K562 (cell line): ENCODE measurements around the gene MAP3K2. TPM values are rescaled to one million over a fixed set of nuclear protein-coding genes. Genes with fewer than 3 reads are reported as not detected.

Source experiments
- ATAC-seq: fragments of 200-7000 bp; cut with Tn5 transposase; 3 replicates; pipeline ENCODE4 v1.9.1; 2020; ENCODE audit warnings: moderate library complexity
- BruUV-seq: library from RNA; stranded (reverse); fragments of 400-500 nt; replicated peaks from 2 replicates; lab custom pipeline; 2021; lab: Mats Ljungman, UMichigan
- CTCF ChIA-PET: fragments of 300-600 bp; formaldehyde crosslinking; extraction: SDS; loops from one replicate; lab custom pipeline; 2021; ENCODE audit warnings: low intra/inter-chr PET ratio; lab: Yijun Ruan, JAX
- POLR2A ChIA-PET: fragments of 300-600, 350-650 bp; sonication (Branson Sonifier 250); formaldehyde crosslinking; extraction: SDS; loops from one replicate; lab custom pipeline; 2021; ENCODE audit warnings: antibody characterized with exemption, inconsistent platforms; lab: Yijun Ruan, JAX
- DNase-seq, 4 experiments: peaks; one replicate each; pipeline versions ENCODE4 v3.0.0 to v3.0.0-alpha.2; 2011 to 2018; ENCODE audit warnings: low spot score in 3 of 4, mixed read lengths in 3 of 4; ENCODE audit errors: extremely low read depth in 1 of 4
- FAIRE-seq: peaks from 2 replicates; lab custom pipeline; 2011; peaks lifted over from hg19 to GRCh38; lab: Jason Lieb, UNC
- H2AFZ ChIP-seq: 2 replicates; pipeline ENCODE4 v1.6.0; 2011; ENCODE audit warnings: low read depth, low read length, control low read depth, inconsistent platforms
- H3K27ac ChIP-seq: fragments of 200-600 bp; 3 replicates; pipeline ENCODE4 v1.8.0; 2011; ENCODE audit warnings: low read depth, mild to moderate bottlenecking, control low read depth, inconsistent platforms, low read length, moderate library complexity, mixed read lengths; ENCODE audit errors: extremely low read depth
- H3K27me3 ChIP-seq, 2 experiments: fragments of 300-600 bp in 1 of 2; 2 replicates in 1 of 2; 3 replicates in 1 of 2; pipeline versions ENCODE4 v1.6.0 to v1.8.0; 2011; ENCODE audit warnings: inconsistent platforms in 2 of 2, low read length in 2 of 2, mild to moderate bottlenecking in 1 of 2, mixed read lengths in 1 of 2, moderate library complexity in 1 of 2; ENCODE audit not compliant: control insufficient read depth in 2 of 2, insufficient read depth in 2 of 2
- H3K36me3 ChIP-seq: fragments of 300-600 bp; 3 replicates; pipeline ENCODE4 v1.8.0; 2011; ENCODE audit warnings: mild to moderate bottlenecking, low read length, inconsistent platforms; ENCODE audit not compliant: control insufficient read depth, insufficient read depth
- H3K4me1 ChIP-seq, 2 experiments: fragments of 200-600 bp in 1 of 2; replicated peaks in 1 of 2; 2 replicates in 1 of 2; 3 replicates in 1 of 2; pipeline versions ENCODE4 v1.5.1 to v1.8.0; 2011; ENCODE audit warnings: inconsistent platforms in 2 of 2, low read length in 2 of 2, mild to moderate bottlenecking in 1 of 2, mixed read lengths in 1 of 2, moderate library complexity in 1 of 2; ENCODE audit not compliant: control insufficient read depth in 2 of 2, insufficient read depth in 2 of 2
- H3K4me2 ChIP-seq: 2 replicates; pipeline ENCODE4 v1.6.1; 2011; ENCODE audit warnings: low read length, control low read depth, inconsistent platforms, mixed read lengths; ENCODE audit not compliant: insufficient read depth
- H3K4me3 ChIP-seq: fragments of 200-600 bp; sonication (generic), shearing (Covaris generic); 2 replicates; pipeline ENCODE4 v1.5.1; 2016; ENCODE audit warnings: control low read depth, inconsistent platforms
- H3K79me2 ChIP-seq: fragments of 200-600 bp; 3 replicates; pipeline ENCODE4 v1.8.0; 2011; ENCODE audit warnings: low read length, inconsistent platforms; ENCODE audit not compliant: control insufficient read depth, insufficient read depth
- H3K9ac ChIP-seq, 2 experiments: 2 replicates each; pipeline versions ENCODE4 v1.6.0 to v1.6.1; 2011; ENCODE audit warnings: low read depth in 2 of 2, low read length in 2 of 2, control low read depth in 1 of 2, inconsistent platforms in 1 of 2, mild to moderate bottlenecking in 1 of 2, mixed read lengths in 1 of 2; ENCODE audit not compliant: insufficient read depth in 1 of 2
- H3K9me1 ChIP-seq: one replicate; pipeline ENCODE4 v1.6.0; 2011; ENCODE audit warnings: inconsistent platforms, mild to moderate bottlenecking, low read length, moderate library complexity; ENCODE audit not compliant: control insufficient read depth, insufficient read depth
- H3K9me3 ChIP-seq: replicated peaks from 2 replicates; pipeline ENCODE4 v1.5.1; 2011; ENCODE audit warnings: low read depth, low read length, inconsistent platforms; ENCODE audit not compliant: control insufficient read depth, insufficient read depth
- H4K20me1 ChIP-seq: replicated peaks from 2 replicates; pipeline ENCODE4 v1.6.1; 2011; ENCODE audit warnings: low read length, inconsistent platforms, mixed read lengths; ENCODE audit not compliant: control insufficient read depth, insufficient read depth
- BHLHE40 ChIP-seq: IDR thresholded peaks from 2 replicates; pipeline ENCODE4 v1.6.1; 2011; ENCODE audit warnings: low read length, improper control_type of control experiment
- E2F6 ChIP-seq, 2 experiments: IDR thresholded peaks; 2 replicates each; pipeline ENCODE4 v1.6.1; 2011; ENCODE audit warnings: borderline replicate concordance in 1 of 2, control low read depth in 1 of 2, low read depth in 1 of 2, low read length in 1 of 2, mild to moderate bottlenecking in 1 of 2, mixed read lengths in 1 of 2, moderate library complexity in 1 of 2; ENCODE audit not compliant: insufficient read depth in 1 of 2, insufficient read length in 1 of 2, poor library complexity in 1 of 2, severe bottlenecking in 1 of 2; ENCODE audit errors: extremely low read depth in 1 of 2
- ELK1 ChIP-seq: sonication (generic); formaldehyde crosslinking; IDR thresholded peaks from 2 replicates; pipeline ENCODE4 v1.8.1; 2022; ENCODE audit warnings: missing genetic modification reagents
- HEY1 ChIP-seq: fragments of 250-450 bp; sonication (Bioruptor Pico); IDR thresholded peaks from 2 replicates; pipeline ENCODE4 v1.5.0; 2020; ENCODE audit warnings: mild to moderate bottlenecking, moderate library complexity, borderline replicate concordance
- HNRNPH1 ChIP-seq: fragments of 200-400 bp; formaldehyde crosslinking; optimal IDR thresholded peaks from 2 replicates; pipeline ENCODE3; 2017; ENCODE audit warnings: low read depth, mild to moderate bottlenecking, low read length, moderate library complexity
- KLF10 ChIP-seq: fragments of 250-450 bp; sonication (Bioruptor Pico); IDR thresholded peaks from 2 replicates; pipeline ENCODE4 v1.6.1; 2021; ENCODE audit warnings: matching md5 sums
- SMAD3 ChIP-seq: fragments of 450-650 bp; formaldehyde crosslinking; conservative IDR thresholded peaks from 2 replicates; pipeline ENCODE4 v1.4.0; 2020; ENCODE audit warnings: mild to moderate bottlenecking
- SRSF9 ChIP-seq: fragments of 200-400 bp; formaldehyde crosslinking; IDR thresholded peaks from 2 replicates; pipeline ENCODE4 v1.6.1; 2017; ENCODE audit warnings: low read depth, low read length, borderline replicate concordance
- XRCC4 ChIP-seq: IDR thresholded peaks from one replicate; pipeline ENCODE4 v1.6.1; 2011; ENCODE audit not compliant: insufficient read depth, insufficient read length; ENCODE audit errors: extremely low read depth
- ZNF232 ChIP-seq: sonication (generic); formaldehyde crosslinking; IDR thresholded peaks from 2 replicates; pipeline ENCODE4 v1.8.0; 2022; ENCODE audit warnings: mild to moderate bottlenecking, missing genetic modification reagents
- ZNF3 ChIP-seq: fragments of 250-450 bp; sonication (Bioruptor Pico); IDR thresholded peaks from 2 replicates; pipeline ENCODE4 v1.5.0; 2021; ENCODE audit warnings: mild to moderate bottlenecking, moderate library complexity
- ZNF449 ChIP-seq: fragments of 250-450 bp; sonication (Bioruptor Pico); IDR thresholded peaks from 2 replicates; pipeline ENCODE4 v1.8.0; 2022; ENCODE audit warnings: moderate library complexity, mild to moderate bottlenecking, inconsistent platforms
- WGBS: fragments of 100-300 bp; shearing (Covaris generic); methylation state at CpG from one replicate; pipeline ENCODE4 v1.1.6; 2016; ENCODE audit warnings: low coverage, mixed read lengths; ENCODE audit not compliant: insufficient coverage; ENCODE audit errors: missing lambda C conversion rate; 5-methylcytosine and 5-hydroxymethylcytosine counted together
- in situ Hi-C: fragments of 300-500 bp; cut with MboI; formaldehyde crosslinking; loops from 4 replicates; pipeline ENCODE4 v1.15.0; 2018; ENCODE audit warnings: inconsistent platforms, mixed read lengths
- intact Hi-C: fragments of 100-400 bp; cut with micrococcal nuclease; formaldehyde crosslinking; loops from 2 replicates; pipeline ENCODE4 v1.14.2; 2022
- polyA plus RNA-seq, 8 experiments: library from polyadenylated mRNA; depleted of rRNA in 4 of 8; stranded (reverse) in 5 of 8; unstranded in 3 of 8; fragments of >200 nt; fragmentation: Nextera tagmentation in 2 of 8; fragmentation: Illumina TruSeq in 1 of 8; extraction: Ambion mirVana in 2 of 8; extraction: Trizol in 1 of 8; gene quantifications; 2 replicates each; pipeline versions ENCODE4 v1.2.1 to v1.2.3, GENCODE V29; 2011 to 2014; ENCODE audit warnings: inconsistent platforms in 1 of 8, missing spikeins in 1 of 8
- total RNA-seq, 7 experiments: library from RNA; depleted of rRNA in 6 of 7; stranded (reverse); fragments of >200 nt in 6 of 7; fragmentation: Illumina TruSeq in 2 of 7; extraction: Trizol in 2 of 7; gene quantifications; 2 replicates each; pipeline versions ENCODE4 v1.2.1 to v1.2.3, GENCODE V29; 2011 to 2021; ENCODE audit warnings: low replicate concordance in 1 of 7

The MAP3K2 gene
- total and polyA plus RNA-seq, 9 of the 15 experiments (the other 6 are each of a cell fraction or from before 2014, with no cell fraction given): 1.2 to 14.2 (median 5.7) TPM

GRCh38 chr2:127255721-127256120, 132.1 kb downstream of the MAP3K2 start:
- no peak for DNase-seq
- H3K27ac ChIP-seq: no peak overlapping the region
- FAIRE-seq: no peak
- CTCF ChIA-PET: no interaction called here
- peaks cover 35% of the 10 kb centered on the region; the same call in 2 of the 3 replicates for H3K36me3 ChIP-seq
- H3K79me2 ChIP-seq: no peaks in the 10 kb centered on the region
- no peaks in the 10 kb centered on the region for H3K4me1 ChIP-seq
- H3K9ac ChIP-seq: no peak overlapping the region; a peak in 1 of 4 replicates
- H4K20me1 ChIP-seq: no peaks in the 10 kb centered on the region
- intact Hi-C loops: no loop called here
- in situ Hi-C loops: no loop called here
- H3K27me3 ChIP-seq: no peaks in the 10 kb centered on the region
- no peaks in the 10 kb centered on the region for H3K9me3 ChIP-seq
- BruUV-seq: no TSS peak
- POLR2A ChIA-PET: no interaction called here
- no peak overlapping the region for H2AFZ ChIP-seq
- ATAC-seq: no peak
- no peak overlapping the region for H3K4me2 ChIP-seq
- H3K4me3 ChIP-seq: no peak overlapping the region
- WGBS: 87% methylated on average over 5 of the region's 6 CpGs
- H3K9me1 ChIP-seq: no peaks in the 10 kb centered on the region
- TF ChIP-seq ELK1 (CRISPR knock-in tag) (no peak), SRSF9 (no peak), SMAD3 (CRISPR knock-in tag) (no peak), BHLHE40 (no peak), E2F6 (IDR thresholded peaks at IDR 0.05; ENCODE audit: borderline replicate concordance in 1 of 2, extremely low read depth in 1 of 2, insufficient read depth in 1 of 2, insufficient read length in 1 of 2, low read depth in 1 of 2, low read length in 1 of 2, poor library complexity in 1 of 2, severe bottlenecking in 1 of 2) (no peak), KLF10 (CRISPR knock-in tag) (no peak), ZNF449 (no peak), XRCC4 (no peak), HEY1 (CRISPR knock-in tag) (no peak), ZNF3 (CRISPR knock-in tag) (no peak), ZNF232 (CRISPR knock-in tag) (no peak), HNRNPH1 (no peak)
